ENCODE results near the gene CACNA1I. TPM values are rescaled to one million over a fixed set of nuclear protein-coding genes. Genes with fewer than 3 reads are reported as not detected.

CACNA1I gene
- polyA plus RNA-seq, 1 of the 3 experiments (the other 2 are of a cell fraction): not detected

- no peak for TF ChIP-seq POLR2AphosphoS5 (IDR thresholded peaks at IDR 0.05; ENCODE audit: low read depth, low read length)
- no peak for TF ChIP-seq FOXM1 (IDR thresholded peaks at IDR 0.05; ENCODE audit: low read depth)
- no peak for TF ChIP-seq TEAD4 (IDR thresholded peaks at IDR 0.05; ENCODE audit: borderline replicate concordance, insufficient read depth)
- TF ChIP-seq YY1 (IDR thresholded peaks at IDR 0.05; ENCODE audit: low read depth): no peak
- no peak for TF ChIP-seq RCOR1 (IDR thresholded peaks at IDR 0.05; ENCODE audit: low read length)
- TF ChIP-seq USF2 (IDR thresholded peaks at IDR 0.05; ENCODE audit: borderline replicate concordance, low read depth, low read length): no peak
- no peak for TF ChIP-seq NRF1 (IDR thresholded peaks at IDR 0.05; ENCODE audit: low read depth, low read length)
Observed at GRCh38 chr22:39688186-39688785, 117.7 kb downstream of the CACNA1I start (continued).

GRCh38 chr22:39689421-39689820, 118.9 kb downstream of the CACNA1I start:
- no CpG with 5 or more reads among the region's 10 CpGs for WGBS (ENCODE audit: low lambda C conversion rate)
- DNase-seq: no peak
- no peak overlapping the region for H2AFZ ChIP-seq (ENCODE audit: low read depth)
- no peaks in the 10 kb centered on the region for H3K79me2 ChIP-seq (ENCODE audit: insufficient read depth)
- H3K4me1 ChIP-seq (ENCODE audit: control insufficient read depth in 1 of 2, insufficient read depth in 2 of 2, low read depth in 1 of 2, low read length in 1 of 2): peaks cover 0 to 10% of the 10 kb centered on the region in 2 experiments; a peak in 1 of 4 replicates
- no peaks in the 10 kb centered on the region for H3K27me3 ChIP-seq (ENCODE audit: insufficient read depth)
- no peak overlapping the region for H3K4me2 ChIP-seq
- POLR2A ChIA-PET: no interaction called here
- no peak overlapping the region for H3K27ac ChIP-seq (ENCODE audit: low read depth in 2 of 2, low read length in 1 of 2)
- no peaks in the 10 kb centered on the region for H3F3A ChIP-seq (replicated peaks; ENCODE audit: insufficient read depth)
- H3K36me3 ChIP-seq (replicated peaks in 1 of 2; ENCODE audit: control insufficient read depth in 1 of 2, insufficient read depth in 2 of 2, low read length in 1 of 2): no peaks in the 10 kb centered on the region
- no peak for TF ChIP-seq RFX5 (IDR thresholded peaks at IDR 0.05; ENCODE audit: low read length)
- TF ChIP-seq NFIC (IDR thresholded peaks at IDR 0.05; ENCODE audit: borderline replicate concordance): no peak
- TF ChIP-seq MXI1 (IDR thresholded peaks at IDR 0.05; ENCODE audit: low read depth, low read length): no peak
- TF ChIP-seq PBX3 (IDR thresholded peaks at IDR 0.05): no peak
- no peak for TF ChIP-seq NRF1 (IDR thresholded peaks at IDR 0.05; ENCODE audit: low read depth, low read length)
- TF ChIP-seq TCF12 (IDR thresholded peaks at IDR 0.05): no peak
- TF ChIP-seq GATA2 (CRISPR knock-in tag; IDR thresholded peaks at IDR 0.05): no peak
- TF ChIP-seq TEAD4 (IDR thresholded peaks at IDR 0.05; ENCODE audit: borderline replicate concordance, insufficient read depth): no peak
- no peak for TF ChIP-seq POLR2AphosphoS5 (IDR thresholded peaks at IDR 0.05; ENCODE audit: low read depth, low read length)
- no peak for TF ChIP-seq FOXM1 (IDR thresholded peaks at IDR 0.05; ENCODE audit: low read depth)
- no peak for TF ChIP-seq FOSL2 (IDR thresholded peaks at IDR 0.05; ENCODE audit: borderline replicate concordance, low read depth)
- TF ChIP-seq CHD2 (IDR thresholded peaks at IDR 0.05; ENCODE audit: low read length, partially characterized antibody): no peak
- TF ChIP-seq REST (IDR thresholded peaks at IDR 0.05; ENCODE audit: low read depth, low read length): no peak
- TF ChIP-seq SIN3A (IDR thresholded peaks at IDR 0.05; ENCODE audit: borderline replicate concordance, low read depth, low read length): no peak
- no peaks in the 10 kb centered on the region for H4K20me1 ChIP-seq (ENCODE audit: insufficient read depth)
- no peaks in the 10 kb centered on the region for H3K9me2 ChIP-seq
- no peaks in the 10 kb centered on the region for H3K9me3 ChIP-seq
- no peak overlapping the region for H3K4me3 ChIP-seq (ENCODE audit: low read depth in 2 of 2, low read length in 1 of 2)
- CTCF ChIA-PET: interaction anchor here (1.1 to 1.3 kb wide), 2 partner anchors 12 to 336 kb away, joined by 4 read pairs; no protein-coding TSS in a partner anchor
- H3K9ac ChIP-seq: no peak overlapping the region

Data from SK-N-SH (cell line).